HepG2 (cell line): Measurements from ENCODE around the gene APOC1. TPM values are rescaled to one million over a fixed set of nuclear protein-coding genes. Genes with fewer than 3 reads are reported as not detected.

Experiments
- FIP1L1 ChIP-seq: fragments of 200-400 bp; formaldehyde crosslinking; IDR thresholded peaks from 2 replicates; pipeline ENCODE4 v1.6.1; 2018; ENCODE audit warnings: low read depth, mild to moderate bottlenecking, low read length, moderate library complexity, borderline replicate concordance; ENCODE audit not compliant: insufficient read depth
- MAZ ChIP-seq, 2 experiments: sonication (generic) in 1 of 2; formaldehyde crosslinking in 1 of 2; IDR thresholded peaks; 2 replicates each; pipeline versions ENCODE4 v1.5.0 to v1.6.1; 2012 to 2020; ENCODE audit warnings: low read depth in 2 of 2, mild to moderate bottlenecking in 2 of 2, borderline replicate concordance in 1 of 2, improper control_type of control experiment in 1 of 2, low read length in 1 of 2, missing genetic modification reagents in 1 of 2, moderate library complexity in 1 of 2
- MTF2 ChIP-seq: sonication (generic); formaldehyde crosslinking; IDR thresholded peaks from 2 replicates; pipeline ENCODE4 v1.5.0; 2020; ENCODE audit warnings: missing genetic modification reagents, borderline replicate concordance
- PHF20 ChIP-seq: sonication (generic); formaldehyde crosslinking; IDR thresholded peaks from 2 replicates; pipeline ENCODE4 v1.5.0; 2020; ENCODE audit warnings: mild to moderate bottlenecking, missing genetic modification reagents
- RARA ChIP-seq: IDR thresholded peaks from 2 replicates; pipeline ENCODE4 v1.6.1; 2016; ENCODE audit warnings: missing genetic modification reagents, missing compliant biosample characterization
- SIN3A ChIP-seq: IDR thresholded peaks from 2 replicates; pipeline ENCODE4 v1.6.1; 2011; ENCODE audit warnings: low read depth, mild to moderate bottlenecking, control low read depth, low read length, borderline replicate concordance
- SKIL ChIP-seq: sonication (generic); formaldehyde crosslinking; IDR thresholded peaks from 2 replicates; pipeline ENCODE4 v1.8.0; 2022; ENCODE audit warnings: missing genetic modification reagents, mild to moderate bottlenecking, moderate library complexity, borderline replicate concordance
- TEAD3 ChIP-seq: optimal IDR thresholded peaks from 2 replicates; pipeline ENCODE3; 2016; ENCODE audit warnings: borderline replicate concordance
- THRA ChIP-seq: sonication (generic); formaldehyde crosslinking; IDR thresholded peaks from 2 replicates; pipeline ENCODE4 v1.4.0; 2020; ENCODE audit warnings: missing genetic modification reagents, borderline replicate concordance
- ZBTB20 ChIP-seq: sonication (generic); formaldehyde crosslinking; IDR thresholded peaks from 2 replicates; pipeline ENCODE4 v1.8.1; 2023; ENCODE audit warnings: missing genetic modification reagents, low read depth, mild to moderate bottlenecking, borderline replicate concordance
- ZFP36 ChIP-seq: fragments of 150-350 bp; IDR thresholded peaks from 2 replicates; pipeline ENCODE4 v1.6.1; 2018; ENCODE audit warnings: borderline replicate concordance, low read length, low read depth; ENCODE audit not compliant: partially characterized antibody
- ZNF331 ChIP-seq: sonication (generic); formaldehyde crosslinking; IDR thresholded peaks from 2 replicates; pipeline ENCODE4 v1.4.0; 2020; ENCODE audit warnings: missing genetic modification reagents
- ZNF530 ChIP-seq: sonication (generic); formaldehyde crosslinking; IDR thresholded peaks from 2 replicates; pipeline ENCODE4 v1.5.0; 2020; ENCODE audit warnings: low read depth, mild to moderate bottlenecking, missing genetic modification reagents
- ZNF564 ChIP-seq: sonication (generic); formaldehyde crosslinking; IDR thresholded peaks from 2 replicates; pipeline ENCODE4 v1.8.1; 2023; ENCODE audit warnings: mild to moderate bottlenecking, missing genetic modification reagents
- ZNF577 ChIP-seq: sonication (generic); formaldehyde crosslinking; IDR thresholded peaks from 2 replicates; pipeline ENCODE4 v1.4.0; 2020; ENCODE audit warnings: mild to moderate bottlenecking, low read depth, missing genetic modification reagents, borderline replicate concordance
- ZNF597 ChIP-seq: sonication (generic); formaldehyde crosslinking; IDR thresholded peaks from 2 replicates; pipeline ENCODE4 v1.5.0; 2020; ENCODE audit warnings: missing genetic modification reagents
- ZNF678 ChIP-seq: sonication (generic); formaldehyde crosslinking; IDR thresholded peaks from 2 replicates; pipeline ENCODE4 v1.4.0; 2020; ENCODE audit warnings: mild to moderate bottlenecking, missing genetic modification reagents
- ZNF761 ChIP-seq: sonication (generic); formaldehyde crosslinking; conservative IDR thresholded peaks from 2 replicates; pipeline ENCODE4 v1.4.0; 2020; ENCODE audit warnings: mild to moderate bottlenecking, missing genetic modification reagents
- ZNF776 ChIP-seq: sonication (generic); formaldehyde crosslinking; IDR thresholded peaks from 2 replicates; pipeline ENCODE4 v1.4.0; 2020; ENCODE audit warnings: mild to moderate bottlenecking, missing genetic modification reagents
- ZNF780A ChIP-seq: sonication (generic); formaldehyde crosslinking; IDR thresholded peaks from 2 replicates; pipeline ENCODE4 v1.8.0; 2022; ENCODE audit warnings: mild to moderate bottlenecking, missing genetic modification reagents, moderate library complexity
- polyA plus RNA-seq, 8 experiments: library from polyadenylated mRNA; depleted of rRNA in 3 of 8; stranded (reverse) in 7 of 8; unstranded in 1 of 8; fragments of >200 nt; fragmentation: Illumina TruSeq in 4 of 8; extraction: Trizol in 4 of 8; gene quantifications; 2 replicates each; pipeline versions ENCODE4 v1.2.1 to v1.2.3, GENCODE V29; 2011 to 2016; ENCODE audit warnings: low read depth in 4 of 8, missing spikeins in 1 of 8, mixed read lengths in 1 of 8; ENCODE audit not compliant: insufficient read depth in 1 of 8
- total RNA-seq, 5 experiments: library from RNA; depleted of rRNA; stranded (reverse); fragments of >200 nt; fragmentation: Illumina TruSeq; extraction: Trizol; gene quantifications; 2 replicates each; pipeline ENCODE4 v1.2.3, GENCODE V29; 2016; ENCODE audit warnings: low read depth in 1 of 5

APOC1 gene
- total and polyA plus RNA-seq, 2 of the 13 experiments (the other 11 are each of a cell fraction or from before 2014, with no cell fraction given): 600 to 1,235 TPM

GRCh38 chr19:44903602-44904425 lies 10.6 kb upstream of the APOC1 start (continued):
- TF ChIP-seq PHF20 (CRISPR knock-in tag) (no peak; the same call in 1 of the 2 replicates), MAZ (IDR thresholded peaks at IDR 0.05; ENCODE audit: borderline replicate concordance, low read depth, low read length) (0 out of 2 replicates have a peak, but pooled peaks have one; percentile 56), MAZ (CRISPR knock-in tag; IDR thresholded peaks at IDR 0.05; ENCODE audit: low read depth) (peak; percentile 74), FIP1L1 (no peak), ZNF564 (CRISPR knock-in tag) (no peak), ZNF678 (CRISPR knock-in tag) (no peak), SIN3A (0 out of 2 replicates have a peak, but pooled peaks have one; percentile 36), TEAD3 (CRISPR knock-in tag) (peak; percentile 77), THRA (CRISPR knock-in tag) (peak; percentile 92), ZNF761 (CRISPR knock-in tag) (no peak; the same call in 1 of the 2 replicates), ZBTB20 (peak; percentile 46; the same call in 1 of the 2 replicates), ZNF776 (CRISPR knock-in tag) (no peak), ZFP36 (no peak), ZNF577 (no peak), MTF2 (no peak), RARA (peak; percentile 97), ZNF530 (CRISPR knock-in tag) (no peak), ZNF780A (CRISPR knock-in tag) (no peak), SKIL (CRISPR knock-in tag) (peak; percentile 84; the same call in 1 of the 2 replicates), ZNF597 (CRISPR knock-in tag) (no peak), ZNF331 (CRISPR knock-in tag) (peak; percentile 38; the same call in 1 of the 2 replicates)
